Endothelial cell of umbilical vein (primary cell): ENCODE results near the gene RNF125. TPM values are rescaled to one million over a fixed set of nuclear protein-coding genes. Genes with fewer than 3 reads are reported as not detected.

Experiments used
- BruUV-seq: library from RNA; stranded (reverse); fragments of 400-500 nt; replicated peaks from 2 replicates; lab custom pipeline; 2021; lab: Mats Ljungman, UMichigan
- CTCF ChIA-PET: fragments of 300-600, 350-600 bp; sonication (Branson Sonifier 250); formaldehyde crosslinking; loops from one replicate; lab custom pipeline; 2021; ENCODE audit warnings: antibody characterized with exemption, inconsistent platforms; lab: Charles Lee
- POLR2A ChIA-PET: fragments of 300-600, 350-600 bp; sonication (Branson Sonifier 250); formaldehyde crosslinking; loops from one replicate; lab custom pipeline; 2021; ENCODE audit warnings: antibody characterized with exemption, inconsistent platforms; lab: Charles Lee
- DNase-seq: peaks from one replicate; pipeline ENCODE4 v3.0.0-alpha.2; 2011; ENCODE audit warnings: low read depth, low spot score
- FAIRE-seq: peaks from 2 replicates; lab custom pipeline; 2011; peaks lifted over from hg19 to GRCh38; lab: Jason Lieb, UNC
- H2AFZ ChIP-seq: 2 replicates; pipeline ENCODE4 v1.6.0; 2012; ENCODE audit warnings: low read depth, low read length, control low read depth, inconsistent platforms
- H3K27ac ChIP-seq: 2 replicates; pipeline ENCODE4 v1.5.1; 2011; ENCODE audit warnings: low read depth, mild to moderate bottlenecking, control low read depth, low read length, moderate library complexity; ENCODE audit not compliant: insufficient read depth
- H3K27me3 ChIP-seq, 2 experiments: 2 replicates each; pipeline versions ENCODE4 v1.6.0 to v1.6.1; 2011; ENCODE audit warnings: low read length in 2 of 2, mixed read lengths in 1 of 2; ENCODE audit not compliant: control insufficient read depth in 2 of 2, insufficient read depth in 2 of 2
- H3K36me3 ChIP-seq, 2 experiments: 2 replicates in 1 of 2; 3 replicates in 1 of 2; pipeline ENCODE4 v1.5.1; 2011; ENCODE audit warnings: low read length in 2 of 2, mild to moderate bottlenecking in 1 of 2, moderate library complexity in 1 of 2; ENCODE audit not compliant: control insufficient read depth in 2 of 2, insufficient read depth in 2 of 2; ENCODE audit errors: extremely low read depth in 1 of 2
- H3K4me1 ChIP-seq: 3 replicates; pipeline ENCODE4 v1.5.1; 2011; ENCODE audit warnings: mild to moderate bottlenecking, low read length; ENCODE audit not compliant: control insufficient read depth, insufficient read depth; ENCODE audit errors: extremely low read depth
- H3K4me2 ChIP-seq: 2 replicates; pipeline ENCODE4 v1.6.1; 2011; ENCODE audit warnings: low read length, control low read depth, mixed read lengths; ENCODE audit not compliant: insufficient read depth
- H3K4me3 ChIP-seq, 3 experiments: fragments of 200-600 bp in 1 of 3; sonication (generic), shearing (Covaris generic) in 1 of 3; replicated peaks in 1 of 3; 2 replicates each; pipeline ENCODE4 v1.5.1; 2011 to 2016; ENCODE audit warnings: control low read depth in 3 of 3, low read length in 3 of 3, mild to moderate bottlenecking in 2 of 3, inconsistent platforms in 1 of 3, low read depth in 1 of 3, moderate library complexity in 1 of 3; ENCODE audit not compliant: insufficient read depth in 1 of 3
- H3K79me2 ChIP-seq: 2 replicates; pipeline ENCODE4 v1.6.0; 2012; ENCODE audit warnings: low read length, inconsistent platforms; ENCODE audit not compliant: control insufficient read depth, insufficient read depth
- H3K9ac ChIP-seq: replicated peaks from 2 replicates; pipeline ENCODE3; 2011; ENCODE audit warnings: low read length, control low read depth; ENCODE audit not compliant: insufficient read depth; ENCODE audit errors: extremely low read depth
- H3K9me1 ChIP-seq: replicated peaks from 3 replicates; pipeline ENCODE4 v1.6.0; 2011; ENCODE audit warnings: mild to moderate bottlenecking, low read length; ENCODE audit not compliant: control insufficient read depth, insufficient read depth; ENCODE audit errors: extremely low read depth
- H3K9me3 ChIP-seq: replicated peaks from 2 replicates; pipeline ENCODE4 v1.5.1; 2012; ENCODE audit warnings: low read length, inconsistent platforms; ENCODE audit not compliant: control insufficient read depth, insufficient read depth
- H4K20me1 ChIP-seq: replicated peaks from 2 replicates; pipeline ENCODE3; 2011; ENCODE audit warnings: mild to moderate bottlenecking, low read length; ENCODE audit not compliant: control insufficient read depth, insufficient read depth; ENCODE audit errors: extremely low read depth
- CTCF ChIP-seq, 2 donors: IDR thresholded peaks; 1 replicate in 1 of 2; 2 replicates in 1 of 2; pipeline ENCODE4 v1.5.1; 2011; ENCODE audit warnings: low read length in 2 of 2, mild to moderate bottlenecking in 2 of 2, moderate library complexity in 2 of 2, control low read depth in 1 of 2, inconsistent platforms in 1 of 2, low read depth in 1 of 2; ENCODE audit not compliant: insufficient read depth in 1 of 2; ENCODE audit errors: extremely low read depth in 1 of 2
- EZH2 ChIP-seq: IDR thresholded peaks from 2 replicates; pipeline ENCODE4 v1.6.1; 2012; ENCODE audit warnings: borderline replicate concordance, low read depth, mild to moderate bottlenecking, moderate library complexity, low read length, inconsistent platforms; ENCODE audit not compliant: severe bottlenecking
- FOS ChIP-seq: IDR thresholded peaks from 2 replicates; pipeline ENCODE4 v1.6.1; 2011; ENCODE audit warnings: mild to moderate bottlenecking, low read length, moderate library complexity, borderline replicate concordance; ENCODE audit not compliant: insufficient read depth
- GATA2 ChIP-seq: IDR thresholded peaks from 2 replicates; pipeline ENCODE4 v1.7.0; 2011; ENCODE audit warnings: low read depth, mild to moderate bottlenecking, moderate library complexity, mixed read lengths, low read length; ENCODE audit not compliant: insufficient read length, insufficient read depth
- JUN ChIP-seq: IDR thresholded peaks from 2 replicates; pipeline ENCODE4 v1.6.1; 2011; ENCODE audit warnings: borderline replicate concordance, low read depth; ENCODE audit not compliant: insufficient read length, insufficient read depth
- MAX ChIP-seq: IDR thresholded peaks from 2 replicates; pipeline ENCODE4 v1.6.1; 2011; ENCODE audit not compliant: insufficient read depth, insufficient read length
- MYC ChIP-seq: IDR thresholded peaks from one replicate; pipeline ENCODE4 v1.6.1; 2011; ENCODE audit warnings: mild to moderate bottlenecking, low read depth, low read length
- POLR2A ChIP-seq: IDR thresholded peaks from 2 replicates; pipeline ENCODE4 v1.6.1; 2012; ENCODE audit warnings: low read depth, mild to moderate bottlenecking, control low read depth, low read length
- POLR2AphosphoS5 ChIP-seq: IDR thresholded peaks from 2 replicates; pipeline ENCODE4 v1.6.1; 2012; ENCODE audit warnings: low read depth, mild to moderate bottlenecking, control low read depth, low read length, moderate library complexity; ENCODE audit not compliant: insufficient read depth
- dilution Hi-C: fragments of 300-500 bp; cut with MboI; formaldehyde crosslinking; loops from one replicate; pipeline ENCODE4 v1.15.0; 2019; ENCODE audit warnings: low sequenced_read_pairs; ENCODE audit not compliant: extremely low pct_ligation_motif_present
- intact Hi-C: fragments of 100-400 bp; cut with micrococcal nuclease; formaldehyde crosslinking; loops from one replicate; pipeline ENCODE4 v1.10.0; 2022
- polyA plus RNA-seq, 4 experiments: library from polyadenylated mRNA; depleted of rRNA in 3 of 4; stranded (reverse) in 3 of 4; unstranded in 1 of 4; fragments of >200 nt; gene quantifications; 2 replicates each; pipeline versions ENCODE4 v1.2.1 to v1.2.3, GENCODE V29; 2011 to 2012; ENCODE audit warnings: missing spikeins in 1 of 4
- total RNA-seq: library from RNA; stranded (reverse); gene quantifications from 2 replicates; pipeline ENCODE4 v1.2.3, GENCODE V29; 2021

The RNF125 gene
- total and polyA plus RNA-seq, 2 donors (not counting 3 experiments of a cell fraction or from before 2014, with no cell fraction given) = 0.73 to 1.3 TPM

- Histone ChIP-seq H3K4me2 (no peak overlapping the region), H3K27ac (no peak overlapping the region), H3K9me1 (no peaks in the 10 kb centered on the region), H3K27me3 (no peaks in the 10 kb centered on the region), H3K4me1 (no peaks in the 10 kb centered on the region), H3K9me3 (no peaks in the 10 kb centered on the region), H4K20me1 (no peaks in the 10 kb centered on the region), H3K79me2 (no peaks in the 10 kb centered on the region), H3K9ac (no peak overlapping the region), H3K4me3 (no peak overlapping the region), H3K36me3 (no peaks in the 10 kb centered on the region), H2AFZ (no peak overlapping the region)
- dilution Hi-C loops (no loop called here), intact Hi-C loops (no loop called here)
- TF ChIP-seq FOS = no peak
- no peak for TF ChIP-seq POLR2A
- TF ChIP-seq JUN = no peak
- TF ChIP-seq EZH2 = no peak
- TF ChIP-seq POLR2AphosphoS5 = no peak
- TF ChIP-seq MAX = no peak
- TF ChIP-seq MYC = no peak
- TF ChIP-seq GATA2 = no peak
- TF ChIP-seq CTCF (IDR thresholded peaks at IDR 0.05; ENCODE audit: extremely low read depth in 1 of 2, insufficient read depth in 1 of 2, low read depth in 1 of 2, low read length in 2 of 2) = no peak
- FAIRE-seq (no peak), DNase-seq (no peak)
- no TSS peak for BruUV-seq
- ChIA-PET POLR2A (no interaction called here), CTCF (interaction anchor here (1.1 to 1.6 kb wide), 2 partner anchors 39 to 46 kb away, joined by 3 to 8 read pairs; no protein-coding TSS in a partner anchor)
Observed at GRCh38 chr18:32026491-32027086, 8.0 kb downstream of the RNF125 start.
